ENCODE data around the gene KRT81.

GRCh38 chr12:52300796-52301691 lies 9.7 kb upstream of the KRT81 start:
- no peak for TF ChIP-seq CTCF (IDR thresholded peaks at IDR 0.05)
- no peak for TF ChIP-seq EZH2 (IDR thresholded peaks at IDR 0.05)
- TF ChIP-seq EZH2phosphoT487 (IDR thresholded peaks at IDR 0.05), result no peak

Measured in neural progenitor cell (in vitro differentiated cells).